HEK293 (cell line): Measurements from ENCODE around the gene TTC39A.

Experiments
- ZNF561 ChIP-seq: fragments of 450-650 bp; IDR thresholded peaks from 2 replicates; pipeline ENCODE4 v1.5.1; 2018; ENCODE audit warnings: missing biosample characterization, missing genetic modification characterization, borderline replicate concordance
- TF ChIP-seq, protein P1 (sequence below): fragments of 450-650 bp; formaldehyde crosslinking; IDR thresholded peaks from 2 replicates; pipeline ENCODE4 v1.5.1; 2016; ENCODE audit warnings: missing biosample characterization, missing genetic modification characterization

DNA sequence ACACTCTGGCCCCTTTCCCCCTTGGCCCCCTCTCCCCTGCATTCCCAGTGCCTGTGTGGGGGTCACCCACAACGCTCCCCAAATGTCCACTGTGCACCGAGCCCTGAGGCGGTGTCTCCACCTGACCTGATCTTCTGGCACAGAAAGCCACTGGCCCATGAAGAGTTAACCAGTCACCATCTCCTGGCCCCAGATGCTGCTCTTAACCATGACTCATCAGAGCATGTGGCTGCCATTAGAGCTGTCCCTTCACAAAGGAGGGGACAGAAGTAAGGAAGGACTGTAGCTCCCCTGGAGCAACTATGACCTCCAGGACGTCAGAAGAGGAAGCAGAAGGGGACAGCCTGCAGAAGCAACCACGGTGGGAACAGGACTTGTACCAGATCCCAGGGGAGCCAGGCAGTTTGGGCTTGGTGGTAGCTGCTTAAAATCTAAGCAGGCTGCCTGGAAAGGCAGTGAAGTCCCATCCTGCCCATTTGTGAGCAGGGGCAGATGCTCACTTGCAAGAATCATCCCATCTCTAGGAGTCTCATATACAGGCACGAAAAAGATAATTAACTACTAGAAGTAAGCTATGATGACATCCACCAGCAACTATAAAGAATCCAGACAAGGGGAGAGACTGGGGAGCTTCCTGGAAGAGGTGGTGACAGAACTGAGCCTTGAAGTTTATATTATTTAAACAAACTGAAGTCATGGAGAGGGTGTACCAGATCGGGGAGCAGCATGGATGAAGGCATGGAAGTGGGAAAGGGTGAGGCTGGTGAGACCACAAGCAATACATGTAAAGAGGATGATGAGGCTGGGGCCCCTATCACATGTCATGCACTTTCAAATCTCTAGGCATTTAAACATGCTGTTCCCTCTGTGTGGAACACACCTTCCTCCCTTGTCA is 1.1 kb upstream of the TTC39A start:
- TF ChIP-seq, protein P1, sequence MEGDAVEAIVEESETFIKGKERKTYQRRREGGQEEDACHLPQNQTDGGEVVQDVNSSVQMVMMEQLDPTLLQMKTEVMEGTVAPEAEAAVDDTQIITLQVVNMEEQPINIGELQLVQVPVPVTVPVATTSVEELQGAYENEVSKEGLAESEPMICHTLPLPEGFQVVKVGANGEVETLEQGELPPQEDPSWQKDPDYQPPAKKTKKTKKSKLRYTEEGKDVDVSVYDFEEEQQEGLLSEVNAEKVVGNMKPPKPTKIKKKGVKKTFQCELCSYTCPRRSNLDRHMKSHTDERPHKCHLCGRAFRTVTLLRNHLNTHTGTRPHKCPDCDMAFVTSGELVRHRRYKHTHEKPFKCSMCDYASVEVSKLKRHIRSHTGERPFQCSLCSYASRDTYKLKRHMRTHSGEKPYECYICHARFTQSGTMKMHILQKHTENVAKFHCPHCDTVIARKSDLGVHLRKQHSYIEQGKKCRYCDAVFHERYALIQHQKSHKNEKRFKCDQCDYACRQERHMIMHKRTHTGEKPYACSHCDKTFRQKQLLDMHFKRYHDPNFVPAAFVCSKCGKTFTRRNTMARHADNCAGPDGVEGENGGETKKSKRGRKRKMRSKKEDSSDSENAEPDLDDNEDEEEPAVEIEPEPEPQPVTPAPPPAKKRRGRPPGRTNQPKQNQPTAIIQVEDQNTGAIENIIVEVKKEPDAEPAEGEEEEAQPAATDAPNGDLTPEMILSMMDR (tag by site-specific recombination) = no peak
- TF ChIP-seq ZNF561 = no peak
